D721Med (cell line): ENCODE results near the gene ZBTB9.

Experiments used
- DNase-seq: peaks from one replicate; pipeline ENCODE4 v3.0.0; 2011; ENCODE audit warnings: low spot score; ENCODE audit not compliant: insufficient read length
- FAIRE-seq: peaks from 2 replicates; lab custom pipeline; 2011; peaks lifted over from hg19 to GRCh38; lab: Jason Lieb, UNC
- TF ChIP-seq, protein P1 (sequence below): IDR thresholded peaks from 2 replicates; pipeline ENCODE4 v1.5.1; 2012; ENCODE audit warnings: mild to moderate bottlenecking, control low read depth; ENCODE audit not compliant: insufficient read depth; ENCODE audit errors: missing control alignments

The ZBTB9 gene

DNA sequence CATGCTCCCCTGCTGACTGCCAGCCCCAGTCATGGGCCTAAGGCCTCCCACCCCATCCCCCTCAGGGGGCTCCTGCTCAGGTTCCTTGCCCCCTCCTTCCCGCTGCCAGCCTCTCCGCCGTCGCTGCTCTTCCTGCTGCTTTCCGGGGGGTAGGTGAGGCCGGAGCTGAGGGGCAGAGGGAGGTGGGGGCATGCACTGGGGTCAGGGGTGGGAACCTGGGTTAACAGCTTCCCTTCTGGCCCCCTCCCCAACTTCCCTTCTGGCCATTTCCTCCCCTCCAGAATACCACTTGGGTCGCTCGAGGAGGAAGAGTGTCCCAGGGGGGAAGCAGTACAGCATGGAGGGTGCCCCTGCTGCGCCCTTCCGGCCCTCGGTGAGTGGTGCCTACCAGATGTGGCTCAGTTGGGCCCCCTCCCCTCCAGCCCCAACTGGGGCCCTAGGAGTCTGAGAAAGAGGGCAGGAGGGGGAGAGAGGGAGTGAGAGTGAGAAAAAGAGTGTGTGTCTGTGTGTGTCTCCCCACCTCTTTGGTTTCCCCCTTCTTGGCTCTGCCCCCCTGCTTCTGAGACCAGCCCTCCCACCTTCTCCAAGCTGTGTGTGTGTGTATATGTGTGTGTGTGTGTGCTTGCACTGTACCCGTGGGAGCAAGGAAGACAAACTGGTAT, 22.4 kb upstream of the ZBTB9 start:
- DNase-seq (no peak), FAIRE-seq (no peak)
- TF ChIP-seq, protein P1, sequence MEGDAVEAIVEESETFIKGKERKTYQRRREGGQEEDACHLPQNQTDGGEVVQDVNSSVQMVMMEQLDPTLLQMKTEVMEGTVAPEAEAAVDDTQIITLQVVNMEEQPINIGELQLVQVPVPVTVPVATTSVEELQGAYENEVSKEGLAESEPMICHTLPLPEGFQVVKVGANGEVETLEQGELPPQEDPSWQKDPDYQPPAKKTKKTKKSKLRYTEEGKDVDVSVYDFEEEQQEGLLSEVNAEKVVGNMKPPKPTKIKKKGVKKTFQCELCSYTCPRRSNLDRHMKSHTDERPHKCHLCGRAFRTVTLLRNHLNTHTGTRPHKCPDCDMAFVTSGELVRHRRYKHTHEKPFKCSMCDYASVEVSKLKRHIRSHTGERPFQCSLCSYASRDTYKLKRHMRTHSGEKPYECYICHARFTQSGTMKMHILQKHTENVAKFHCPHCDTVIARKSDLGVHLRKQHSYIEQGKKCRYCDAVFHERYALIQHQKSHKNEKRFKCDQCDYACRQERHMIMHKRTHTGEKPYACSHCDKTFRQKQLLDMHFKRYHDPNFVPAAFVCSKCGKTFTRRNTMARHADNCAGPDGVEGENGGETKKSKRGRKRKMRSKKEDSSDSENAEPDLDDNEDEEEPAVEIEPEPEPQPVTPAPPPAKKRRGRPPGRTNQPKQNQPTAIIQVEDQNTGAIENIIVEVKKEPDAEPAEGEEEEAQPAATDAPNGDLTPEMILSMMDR = no peak

DNA sequence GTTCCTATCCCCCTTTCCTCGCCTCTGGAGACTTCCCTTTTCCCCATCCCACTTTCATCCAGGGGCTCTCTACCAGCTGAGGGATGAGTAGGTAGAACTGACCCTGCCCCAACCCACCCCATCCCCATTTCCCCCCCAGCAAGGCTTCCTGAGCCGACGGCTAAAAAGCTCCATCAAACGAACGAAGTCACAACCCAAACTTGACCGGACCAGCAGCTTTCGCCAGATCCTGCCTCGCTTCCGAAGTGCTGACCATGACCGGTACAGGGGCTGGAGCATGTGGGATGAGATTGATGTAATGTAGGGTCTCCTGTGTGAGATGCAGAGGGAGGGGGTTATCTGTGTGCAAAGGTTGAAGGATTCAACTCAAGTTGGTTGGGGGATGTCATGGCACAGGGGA, 21.8 kb upstream of the ZBTB9 start:
- DNase-seq (no peak), FAIRE-seq (no peak)
- TF ChIP-seq, protein P1 = no peak

DNA sequence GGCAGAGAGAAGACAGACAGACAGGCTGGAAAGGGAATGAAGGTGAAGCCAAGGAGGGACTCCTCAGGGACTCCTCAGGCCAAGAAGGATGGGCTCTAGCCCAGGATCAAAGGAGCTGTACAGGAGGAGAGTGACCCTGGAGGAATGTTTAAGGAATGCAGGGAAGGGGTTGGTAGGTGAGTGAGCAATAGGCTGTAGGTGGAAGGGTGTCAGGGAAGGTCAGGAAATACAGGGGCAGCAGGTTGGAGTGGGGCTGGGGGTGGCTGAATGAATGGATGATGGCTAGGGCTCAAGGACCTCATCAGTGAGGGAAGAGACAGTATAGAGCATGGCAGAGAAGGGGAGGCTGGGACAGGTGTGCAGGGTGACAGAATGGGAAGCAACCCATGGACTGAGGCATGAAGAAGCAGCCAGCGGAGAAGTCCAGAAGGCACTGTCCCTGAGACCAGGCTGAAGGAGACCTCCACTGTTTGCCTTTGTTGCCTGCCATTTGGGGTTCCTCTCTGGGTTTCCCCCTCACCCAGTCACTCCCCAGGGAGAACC, 21.3 kb upstream of the ZBTB9 start:
- FAIRE-seq = no peak
- TF ChIP-seq, protein P1 = no peak
- DNase-seq = no peak

DNA sequence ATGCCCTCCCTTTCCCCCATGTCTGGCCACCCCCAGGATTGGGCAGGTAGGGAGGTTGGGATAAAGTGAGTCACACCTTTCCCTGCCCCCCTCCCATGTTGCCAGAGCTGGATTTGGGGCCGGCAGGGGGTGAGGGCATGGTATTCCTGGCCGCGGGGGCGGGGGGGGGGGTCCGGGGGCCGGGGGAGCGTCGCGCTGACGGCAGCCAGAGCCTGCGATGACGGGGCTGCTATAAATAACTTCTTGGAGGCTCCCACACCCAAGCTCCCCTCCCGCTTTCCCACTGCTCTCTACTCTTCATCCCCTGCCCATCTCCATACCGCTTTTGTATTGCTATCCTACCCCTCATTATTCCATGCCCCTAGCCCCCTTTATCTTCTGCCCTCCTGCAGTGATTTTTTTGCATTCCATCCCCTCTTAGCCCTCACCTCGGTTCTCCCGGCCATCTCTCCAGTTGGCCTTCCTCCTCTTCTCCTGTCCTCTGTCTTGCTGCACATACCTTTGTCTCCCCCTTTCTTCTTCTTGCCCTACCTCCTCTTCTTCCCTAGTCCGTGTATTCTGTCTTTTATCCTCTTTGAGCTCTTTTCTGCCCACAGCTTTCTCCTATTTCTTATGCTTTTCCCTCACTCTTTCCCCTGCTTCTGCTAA, 20.7 kb upstream of the ZBTB9 start:
- TF ChIP-seq, protein P1 = no peak
- FAIRE-seq (no peak), DNase-seq (no peak)

DNA sequence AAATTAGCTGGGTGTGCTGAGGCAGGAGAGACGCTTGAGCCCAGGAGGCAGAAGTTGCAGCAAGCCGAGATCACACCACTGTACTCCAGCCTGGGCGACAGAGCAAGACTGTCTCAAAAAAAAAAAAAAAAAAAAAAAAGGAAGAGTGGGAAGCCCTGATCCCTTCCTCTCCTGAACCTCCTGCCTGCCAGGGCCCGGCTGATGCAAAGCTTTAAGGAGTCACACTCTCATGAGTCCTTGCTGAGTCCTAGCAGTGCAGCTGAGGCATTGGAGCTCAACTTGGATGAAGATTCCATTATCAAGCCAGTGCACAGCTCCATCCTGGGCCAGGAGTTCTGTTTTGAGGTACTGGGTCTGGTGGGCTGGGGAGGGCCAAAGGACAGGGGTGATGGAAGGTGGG, 19.4 kb upstream of the ZBTB9 start:
- FAIRE-seq (no peak), DNase-seq (no peak)
- TF ChIP-seq, protein P1 = no peak

DNA sequence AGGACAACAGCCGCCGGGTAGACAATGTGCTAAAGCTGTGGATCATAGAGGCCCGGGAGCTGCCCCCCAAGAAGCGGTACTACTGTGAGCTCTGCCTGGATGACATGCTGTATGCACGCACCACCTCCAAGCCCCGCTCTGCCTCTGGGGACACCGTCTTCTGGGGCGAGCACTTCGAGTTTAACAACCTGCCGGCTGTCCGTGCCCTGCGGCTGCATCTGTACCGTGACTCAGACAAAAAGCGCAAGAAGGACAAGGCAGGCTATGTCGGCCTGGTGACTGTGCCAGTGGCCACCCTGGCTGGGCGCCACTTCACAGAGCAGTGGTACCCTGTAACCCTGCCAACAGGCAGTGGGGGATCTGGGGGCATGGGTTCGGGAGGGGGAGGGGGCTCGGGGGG, 16.7 kb upstream of the ZBTB9 start:
- TF ChIP-seq, protein P1 = no peak
- DNase-seq (no peak), FAIRE-seq (no peak)
